ENCODE measurements around the gene MED12L.

Gene MED12L

GRCh38 chr3:151395806-151396205 is 310.3 kb downstream of the MED12L start:
- TF ChIP-seq, protein P1, sequence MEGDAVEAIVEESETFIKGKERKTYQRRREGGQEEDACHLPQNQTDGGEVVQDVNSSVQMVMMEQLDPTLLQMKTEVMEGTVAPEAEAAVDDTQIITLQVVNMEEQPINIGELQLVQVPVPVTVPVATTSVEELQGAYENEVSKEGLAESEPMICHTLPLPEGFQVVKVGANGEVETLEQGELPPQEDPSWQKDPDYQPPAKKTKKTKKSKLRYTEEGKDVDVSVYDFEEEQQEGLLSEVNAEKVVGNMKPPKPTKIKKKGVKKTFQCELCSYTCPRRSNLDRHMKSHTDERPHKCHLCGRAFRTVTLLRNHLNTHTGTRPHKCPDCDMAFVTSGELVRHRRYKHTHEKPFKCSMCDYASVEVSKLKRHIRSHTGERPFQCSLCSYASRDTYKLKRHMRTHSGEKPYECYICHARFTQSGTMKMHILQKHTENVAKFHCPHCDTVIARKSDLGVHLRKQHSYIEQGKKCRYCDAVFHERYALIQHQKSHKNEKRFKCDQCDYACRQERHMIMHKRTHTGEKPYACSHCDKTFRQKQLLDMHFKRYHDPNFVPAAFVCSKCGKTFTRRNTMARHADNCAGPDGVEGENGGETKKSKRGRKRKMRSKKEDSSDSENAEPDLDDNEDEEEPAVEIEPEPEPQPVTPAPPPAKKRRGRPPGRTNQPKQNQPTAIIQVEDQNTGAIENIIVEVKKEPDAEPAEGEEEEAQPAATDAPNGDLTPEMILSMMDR (IDR thresholded peaks at IDR 0.05; ENCODE audit: low read depth, low read length), result no peak
- DNase-seq (ENCODE audit: extremely low read depth, low read depth), result no peak

DNA sequence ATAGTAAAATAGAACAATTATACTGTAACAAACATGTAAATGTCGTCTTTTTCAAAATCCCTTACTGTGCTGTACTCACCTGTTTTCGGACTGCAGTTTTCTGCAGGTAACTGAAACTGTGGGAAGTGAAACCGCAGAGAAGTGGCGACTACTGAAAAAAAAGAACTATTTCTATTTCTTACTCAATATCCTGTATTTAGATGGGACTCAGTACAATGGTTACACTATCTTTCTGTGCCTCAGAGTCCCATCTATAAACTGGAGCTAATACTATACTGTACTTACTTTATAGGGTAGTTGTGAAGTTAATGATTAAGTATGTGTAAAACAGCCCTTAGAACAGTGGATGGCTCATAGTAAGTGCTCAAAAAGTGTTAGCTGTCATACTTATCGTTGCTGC is 313.4 kb downstream of the MED12L start:
- TF ChIP-seq, protein P1 (IDR thresholded peaks at IDR 0.05; ENCODE audit: low read depth, low read length), result no peak
- no peak for DNase-seq (ENCODE audit: extremely low read depth, low read depth)

DNA sequence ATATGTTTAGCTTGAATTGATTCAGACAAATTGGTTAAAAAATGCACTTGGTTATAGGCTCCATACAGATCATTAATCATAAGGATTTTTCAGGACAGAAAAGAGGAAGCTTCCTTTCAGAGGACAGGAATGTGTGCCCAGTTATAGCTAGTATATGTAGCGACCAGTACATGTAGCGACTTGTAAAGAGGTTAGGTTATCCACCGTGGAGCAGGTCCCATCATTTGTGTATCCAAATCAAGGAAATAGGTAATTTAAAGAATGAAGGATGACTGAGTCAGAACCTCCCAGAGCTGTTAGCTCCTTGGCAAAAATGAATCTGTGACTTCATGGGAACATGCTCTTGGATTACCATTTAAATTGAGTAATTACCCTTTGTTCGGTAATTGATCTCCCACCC is 314.9 kb downstream of the MED12L start:
- TF ChIP-seq, protein P1 (IDR thresholded peaks at IDR 0.05; ENCODE audit: low read depth, low read length), result no peak

DNA sequence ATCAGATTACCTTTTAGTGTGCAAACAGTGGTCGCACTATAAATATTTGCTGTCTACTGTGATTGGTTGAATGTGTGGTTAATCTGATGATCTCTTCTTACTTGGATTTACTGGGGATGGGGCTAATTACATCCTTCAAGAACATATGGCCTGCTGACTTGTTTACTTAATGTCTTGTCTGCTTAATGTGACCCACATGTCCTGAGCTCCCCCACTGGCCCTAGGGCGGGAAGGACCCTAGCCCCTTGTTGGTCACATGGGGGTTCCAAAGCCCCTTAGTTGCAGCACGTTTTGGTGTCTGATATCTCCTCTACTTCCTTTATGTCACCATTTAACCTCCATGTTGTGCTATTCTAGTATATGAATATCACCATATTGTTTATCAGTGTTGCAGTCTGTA is 316.9 kb downstream of the MED12L start:
- TF ChIP-seq, protein P1 (IDR thresholded peaks at IDR 0.05; ENCODE audit: low read depth, low read length), result no peak
- no peak for DNase-seq (ENCODE audit: extremely low read depth, low read depth)

More for the DNA sequence above, 314.9 kb downstream of the MED12L start:
- DNase-seq (ENCODE audit: extremely low read depth, low read depth), result no peak

DNA sequence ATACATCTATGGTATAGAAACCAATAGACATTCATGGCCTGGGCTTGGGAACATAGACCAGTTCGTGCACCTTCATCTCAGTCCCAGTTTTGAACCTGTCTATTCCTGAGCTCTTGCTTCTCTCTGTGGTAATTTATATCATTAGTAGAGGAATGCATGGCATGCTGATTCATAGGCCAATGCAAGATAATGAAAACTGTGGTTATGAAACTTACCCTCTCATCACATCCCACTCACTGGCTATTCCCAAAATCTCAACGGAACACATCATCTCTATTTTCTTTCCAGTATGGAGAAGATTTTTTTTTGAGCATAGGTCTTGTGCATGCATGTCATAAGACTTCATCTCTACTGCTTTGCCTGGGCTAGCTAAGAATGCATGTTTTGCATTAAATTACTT is 317.8 kb downstream of the MED12L start:
- peak; percentile 20 for DNase-seq (ENCODE audit: extremely low read depth, low read depth)
- TF ChIP-seq, protein P1 (IDR thresholded peaks at IDR 0.05; ENCODE audit: low read depth, low read length), result no peak

- TF ChIP-seq, protein P1 (IDR thresholded peaks at IDR 0.05; ENCODE audit: low read depth, low read length), result no peak
- DNase-seq (ENCODE audit: extremely low read depth, low read depth), result no peak
These were observed 318.9 kb downstream of the MED12L start for GRCh38 chr3:151404316-151404715.

GRCh38 chr3:151407928-151408327 is 322.5 kb downstream of the MED12L start:
- DNase-seq (ENCODE audit: extremely low read depth, low read depth), result no peak
- TF ChIP-seq, protein P1 (IDR thresholded peaks at IDR 0.05; ENCODE audit: low read depth, low read length), result no peak

All from AG09319 (cell line).